ENCODE data around the gene GALNTL6. TPM values are rescaled to one million over a fixed set of nuclear protein-coding genes. Genes with fewer than 3 reads are reported as not detected.

Gene GALNTL6
- total and polyA plus RNA-seq, 2 donors from 2014 or later, result 0.60 TPM; not detected in 1

DNA sequence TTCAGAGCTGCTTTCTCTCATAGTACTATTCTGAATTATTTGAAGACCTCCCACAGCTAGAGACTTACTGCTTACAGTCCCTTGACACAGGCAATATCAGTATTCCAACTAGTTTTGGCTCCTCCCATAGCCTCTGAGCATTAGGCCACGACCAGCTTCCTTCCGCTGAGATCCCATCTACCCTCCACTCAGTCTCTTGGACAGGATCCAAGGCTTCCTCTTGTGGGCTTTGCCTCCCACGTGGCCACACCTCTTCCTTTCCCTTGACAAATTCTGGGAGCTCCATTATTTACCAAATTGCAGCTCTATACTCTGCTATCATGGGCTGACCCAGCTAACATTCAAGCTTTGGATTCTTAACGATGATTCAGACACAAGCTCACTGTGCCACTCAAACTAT, 885.1 kb downstream of the GALNTL6 start:
- FAIRE-seq, result no peak

DNA sequence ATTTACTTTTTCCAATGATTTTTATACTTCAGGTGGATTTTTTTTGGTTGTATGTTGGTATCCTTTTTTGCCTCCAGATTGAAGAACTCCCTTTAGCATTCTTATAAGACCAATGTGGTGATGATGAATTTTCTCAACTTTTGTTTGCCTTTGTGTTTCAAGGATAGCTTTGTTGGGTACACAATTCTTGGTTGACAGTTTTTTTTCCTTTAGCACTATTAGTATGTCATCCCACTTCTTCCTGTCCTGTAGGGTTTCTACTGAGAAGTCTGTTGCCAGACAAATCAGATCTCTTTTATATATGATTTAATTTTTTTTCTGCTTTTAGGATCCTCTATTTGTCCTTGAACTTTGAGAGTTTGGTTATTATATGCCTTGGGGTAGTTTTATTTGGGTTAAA, 892.4 kb downstream of the GALNTL6 start:
- Histone ChIP-seq H3K4me1 (ENCODE audit: control insufficient read depth in 2 of 3, insufficient read depth in 2 of 3, low read depth in 1 of 3, low read length in 3 of 3) (no peaks in the 10 kb centered on the region), H3K27me3 (ENCODE audit: control insufficient read depth, insufficient read depth, low read length) (no peaks in the 10 kb centered on the region), H3K4me3 (ENCODE audit: low read length in 3 of 3) (no peak overlapping the region), H3K36me3 (ENCODE audit: control insufficient read depth in 2 of 3, insufficient read depth in 3 of 3, low read length in 3 of 3) (no peaks in the 10 kb centered on the region), H3K9ac (ENCODE audit: low read length in 3 of 3) (no peak overlapping the region), H3K9me3 (ENCODE audit: control insufficient read depth in 2 of 3, insufficient read depth in 1 of 3, low read length in 3 of 3) (peaks cover 0 to 15% (median 2%) of the 10 kb centered on the region in 3 donors), H3K27ac (ENCODE audit: low read depth in 2 of 2, low read length in 2 of 2) (no peak overlapping the region)
- DNase-seq, result no peak
- no peak for FAIRE-seq
- intact Hi-C loops (cut with DNase I), result no loop called here
- TF ChIP-seq, protein P1, sequence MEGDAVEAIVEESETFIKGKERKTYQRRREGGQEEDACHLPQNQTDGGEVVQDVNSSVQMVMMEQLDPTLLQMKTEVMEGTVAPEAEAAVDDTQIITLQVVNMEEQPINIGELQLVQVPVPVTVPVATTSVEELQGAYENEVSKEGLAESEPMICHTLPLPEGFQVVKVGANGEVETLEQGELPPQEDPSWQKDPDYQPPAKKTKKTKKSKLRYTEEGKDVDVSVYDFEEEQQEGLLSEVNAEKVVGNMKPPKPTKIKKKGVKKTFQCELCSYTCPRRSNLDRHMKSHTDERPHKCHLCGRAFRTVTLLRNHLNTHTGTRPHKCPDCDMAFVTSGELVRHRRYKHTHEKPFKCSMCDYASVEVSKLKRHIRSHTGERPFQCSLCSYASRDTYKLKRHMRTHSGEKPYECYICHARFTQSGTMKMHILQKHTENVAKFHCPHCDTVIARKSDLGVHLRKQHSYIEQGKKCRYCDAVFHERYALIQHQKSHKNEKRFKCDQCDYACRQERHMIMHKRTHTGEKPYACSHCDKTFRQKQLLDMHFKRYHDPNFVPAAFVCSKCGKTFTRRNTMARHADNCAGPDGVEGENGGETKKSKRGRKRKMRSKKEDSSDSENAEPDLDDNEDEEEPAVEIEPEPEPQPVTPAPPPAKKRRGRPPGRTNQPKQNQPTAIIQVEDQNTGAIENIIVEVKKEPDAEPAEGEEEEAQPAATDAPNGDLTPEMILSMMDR (IDR thresholded peaks at IDR 0.05; ENCODE audit: borderline replicate concordance, extremely low read depth, insufficient read depth), result no peak

More for the DNA sequence above, 885.1 kb downstream of the GALNTL6 start:
- Histone ChIP-seq H3K9ac (ENCODE audit: low read length in 3 of 3) (no peak overlapping the region), H3K36me3 (ENCODE audit: control insufficient read depth in 2 of 3, insufficient read depth in 3 of 3, low read length in 3 of 3) (no peaks in the 10 kb centered on the region), H3K27me3 (ENCODE audit: control insufficient read depth, insufficient read depth, low read length) (no peaks in the 10 kb centered on the region), H3K27ac (ENCODE audit: low read depth in 2 of 2, low read length in 2 of 2) (no peak overlapping the region), H3K4me1 (ENCODE audit: control insufficient read depth in 2 of 3, insufficient read depth in 2 of 3, low read depth in 1 of 3, low read length in 3 of 3) (no peaks in the 10 kb centered on the region), H3K9me3 (ENCODE audit: control insufficient read depth in 2 of 3, insufficient read depth in 1 of 3, low read length in 3 of 3) (no peaks in the 10 kb centered on the region), H3K4me3 (ENCODE audit: low read length in 3 of 3) (no peak overlapping the region)
- TF ChIP-seq, protein P1 (IDR thresholded peaks at IDR 0.05; ENCODE audit: borderline replicate concordance, extremely low read depth, insufficient read depth), result no peak
- DNase-seq, result no peak
- intact Hi-C loops (cut with DNase I), result no loop called here

DNA sequence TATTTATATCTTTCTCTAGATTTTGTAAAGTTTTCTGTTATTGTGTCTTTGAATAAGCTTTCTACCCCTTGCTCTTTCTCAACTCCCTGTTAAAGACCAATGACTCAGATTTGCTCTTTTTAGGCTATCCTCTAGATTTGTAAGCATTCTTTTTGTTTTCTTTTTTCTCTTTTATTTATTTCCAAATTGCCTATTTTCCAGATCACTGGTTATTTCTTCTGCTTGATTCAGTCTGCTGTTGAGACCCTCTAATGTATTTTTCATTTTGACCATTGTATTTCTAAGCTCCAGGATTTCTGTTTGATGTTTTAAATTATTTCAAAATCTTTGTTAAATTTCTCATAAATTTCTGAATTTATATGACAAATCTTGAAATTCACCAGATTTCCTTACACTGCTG, 892.8 kb downstream of the GALNTL6 start:
- peaks cover 0 to 15% (median 2%) of the 10 kb centered on the region in 3 donors for H3K9me3 ChIP-seq (ENCODE audit: control insufficient read depth in 2 of 3, insufficient read depth in 1 of 3, low read length in 3 of 3)
- no peak for DNase-seq
- H3K27me3 ChIP-seq (ENCODE audit: control insufficient read depth, insufficient read depth, low read length), result no peaks in the 10 kb centered on the region
- no peak overlapping the region for H3K27ac ChIP-seq (ENCODE audit: low read depth in 2 of 2, low read length in 2 of 2)
- intact Hi-C loops (cut with DNase I), result no loop called here
- no peak overlapping the region for H3K9ac ChIP-seq (ENCODE audit: low read length in 3 of 3)
- no peak overlapping the region for H3K4me3 ChIP-seq (ENCODE audit: low read length in 3 of 3)
- H3K4me1 ChIP-seq (ENCODE audit: control insufficient read depth in 2 of 3, insufficient read depth in 2 of 3, low read depth in 1 of 3, low read length in 3 of 3), result no peaks in the 10 kb centered on the region
- H3K36me3 ChIP-seq (ENCODE audit: control insufficient read depth in 2 of 3, insufficient read depth in 3 of 3, low read length in 3 of 3), result no peaks in the 10 kb centered on the region
- TF ChIP-seq, protein P1 (IDR thresholded peaks at IDR 0.05; ENCODE audit: borderline replicate concordance, extremely low read depth, insufficient read depth), result no peak
- FAIRE-seq, result no peak

DNA sequence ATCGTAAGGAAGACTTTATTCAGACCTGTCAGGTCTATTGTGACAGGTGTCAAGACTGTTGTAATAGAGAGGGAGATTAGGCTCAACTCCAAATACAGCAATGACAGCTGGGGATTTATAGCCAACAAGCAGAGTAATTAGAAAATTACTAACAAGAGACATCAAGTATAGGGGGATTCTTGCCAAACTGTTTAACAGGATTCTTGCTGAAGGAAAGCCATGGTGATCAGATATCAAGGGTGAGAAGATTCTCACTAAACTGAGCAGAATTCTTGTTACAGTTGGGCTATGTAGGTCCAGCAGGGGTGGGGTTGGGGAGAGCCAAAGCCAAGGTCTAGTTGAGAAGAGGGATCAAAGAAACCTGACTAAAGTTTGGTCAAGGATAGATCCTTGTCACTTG, 894.4 kb downstream of the GALNTL6 start:
- H3K9ac ChIP-seq (ENCODE audit: low read length in 3 of 3), result no peak overlapping the region
- peaks cover 0 to 15% (median 2%) of the 10 kb centered on the region in 3 donors for H3K9me3 ChIP-seq (ENCODE audit: control insufficient read depth in 2 of 3, insufficient read depth in 1 of 3, low read length in 3 of 3)
- intact Hi-C loops (cut with DNase I), result no loop called here
- DNase-seq (no peak), FAIRE-seq (no peak)
- H3K4me1 ChIP-seq (ENCODE audit: control insufficient read depth in 2 of 3, insufficient read depth in 2 of 3, low read depth in 1 of 3, low read length in 3 of 3), result no peaks in the 10 kb centered on the region
- no peak overlapping the region for H3K27ac ChIP-seq (ENCODE audit: low read depth in 2 of 2, low read length in 2 of 2)
- H3K27me3 ChIP-seq (ENCODE audit: control insufficient read depth, insufficient read depth, low read length), result no peaks in the 10 kb centered on the region
- no peaks in the 10 kb centered on the region for H3K36me3 ChIP-seq (ENCODE audit: control insufficient read depth in 2 of 3, insufficient read depth in 3 of 3, low read length in 3 of 3)
- TF ChIP-seq, protein P1 (IDR thresholded peaks at IDR 0.05; ENCODE audit: borderline replicate concordance, extremely low read depth, insufficient read depth), result no peak
- H3K4me3 ChIP-seq (ENCODE audit: low read length in 3 of 3), result no peak overlapping the region

All from kidney (tissue), 14 donors.